Activated T-cell treated with anti-CD3 and anti-CD28 coated beads, Interleukin-2, amount 50 U/mL, for 72 hours (primary cell): ENCODE measurements around the gene ZNF217. TPM values are rescaled to one million over a fixed set of nuclear protein-coding genes. Genes with fewer than 3 reads are reported as not detected.
"Not testable (repeated sequence)": the region's sequence is repeated elsewhere in the genome, so short reads cannot be mapped to it uniquely, and the experiment has no call there.

Experiments used
- ATAC-seq, 2 donors: fragments of 150-1000 bp; cut with Tn5 transposase; replicated peaks in 1 of 2; 2 replicates each; pipeline ENCODE4 v1.10.0; 2021; ENCODE audit warnings: moderate library complexity in 2 of 2, mild to moderate bottlenecking in 1 of 2
- DNase-seq, 2 donors: peaks; one replicate each; pipeline ENCODE4 v3.0.0; 2021 to 2022; ENCODE audit warnings: mixed read lengths in 1 of 2
- H3K27ac Mint-ChIP-seq: one replicate; pipeline ENCODE4 v1.8.0; 2022; ENCODE audit warnings: mild to moderate bottlenecking, moderate library complexity, mixed read lengths
- H3K27me3 Mint-ChIP-seq: one replicate; pipeline ENCODE4 v1.8.0; 2022; ENCODE audit warnings: low read depth, mixed read lengths
- H3K36me3 Mint-ChIP-seq, 2 donors: one replicate each; pipeline ENCODE4 v1.8.0; 2022; ENCODE audit warnings: mixed read lengths in 2 of 2, mild to moderate bottlenecking in 1 of 2; ENCODE audit not compliant: insufficient read depth in 2 of 2
- H3K4me1 Mint-ChIP-seq: one replicate; pipeline ENCODE4 v1.8.0; 2022; ENCODE audit warnings: low read depth, mixed read lengths
- H3K4me3 Mint-ChIP-seq, 2 donors: one replicate each; pipeline ENCODE4 v1.8.0; 2022; ENCODE audit warnings: mild to moderate bottlenecking in 2 of 2, mixed read lengths in 2 of 2, moderate library complexity in 2 of 2
- H3K9me3 Mint-ChIP-seq, 2 donors: one replicate each; pipeline ENCODE4 v1.8.0; 2022; ENCODE audit warnings: mixed read lengths in 2 of 2
- total RNA-seq, 2 donors: library from RNA; stranded (reverse); gene quantifications; one replicate each; pipeline ENCODE4 v1.2.3, GENCODE V29; 2022

The ZNF217 gene
- total RNA-seq = 10 to 100 TPM; 66.4 to 67.2 TPM

DNA sequence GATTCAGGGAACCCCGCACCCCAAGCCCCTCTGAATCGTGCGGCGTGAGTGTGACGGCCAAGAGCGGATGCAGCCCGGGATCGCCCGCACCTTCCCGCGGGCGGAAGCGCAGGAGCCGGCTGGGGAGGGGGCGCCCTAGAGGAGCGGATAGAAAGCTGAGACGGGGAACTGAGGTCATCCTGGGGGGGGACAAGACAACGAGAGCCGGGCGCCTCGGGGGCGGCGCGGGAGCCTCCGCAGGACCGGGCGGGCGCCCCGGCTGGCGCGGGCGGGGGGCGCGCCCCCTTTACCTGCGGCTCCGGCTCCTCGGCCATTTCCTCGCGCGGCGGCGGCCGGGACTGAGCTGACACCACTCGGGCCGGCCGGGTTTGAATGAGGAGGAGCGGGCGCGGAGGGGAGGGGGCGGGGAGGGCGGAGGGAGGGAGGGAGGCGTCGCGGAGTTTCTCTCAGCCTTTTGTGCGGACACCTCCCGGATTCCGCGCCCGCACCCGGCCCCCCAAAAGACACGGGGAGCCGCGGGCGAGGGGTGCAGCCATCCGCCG lies at the start of gene ZNF217:
TSS of gene ZNF217 (minus strand) at position 374 of the 542 bp plus-strand sequence. CDS start 11,013 bp downstream, outside the sequence.
- Mint-ChIP-seq H3K4me1 (peaks cover 64% of the 10 kb centered on the region), H3K27ac (peak within 1 kb of the TSS; percentile 96), H3K4me3 (peak within 1 kb of the TSS; percentile 90 to 92)
- ATAC-seq (peak; percentile 54), DNase-seq (peak; percentile 85 to 86)
- not testable (repeated sequence) for H3K9me3 Mint-ChIP-seq, H3K36me3 Mint-ChIP-seq, H3K27me3 Mint-ChIP-seq

DNA sequence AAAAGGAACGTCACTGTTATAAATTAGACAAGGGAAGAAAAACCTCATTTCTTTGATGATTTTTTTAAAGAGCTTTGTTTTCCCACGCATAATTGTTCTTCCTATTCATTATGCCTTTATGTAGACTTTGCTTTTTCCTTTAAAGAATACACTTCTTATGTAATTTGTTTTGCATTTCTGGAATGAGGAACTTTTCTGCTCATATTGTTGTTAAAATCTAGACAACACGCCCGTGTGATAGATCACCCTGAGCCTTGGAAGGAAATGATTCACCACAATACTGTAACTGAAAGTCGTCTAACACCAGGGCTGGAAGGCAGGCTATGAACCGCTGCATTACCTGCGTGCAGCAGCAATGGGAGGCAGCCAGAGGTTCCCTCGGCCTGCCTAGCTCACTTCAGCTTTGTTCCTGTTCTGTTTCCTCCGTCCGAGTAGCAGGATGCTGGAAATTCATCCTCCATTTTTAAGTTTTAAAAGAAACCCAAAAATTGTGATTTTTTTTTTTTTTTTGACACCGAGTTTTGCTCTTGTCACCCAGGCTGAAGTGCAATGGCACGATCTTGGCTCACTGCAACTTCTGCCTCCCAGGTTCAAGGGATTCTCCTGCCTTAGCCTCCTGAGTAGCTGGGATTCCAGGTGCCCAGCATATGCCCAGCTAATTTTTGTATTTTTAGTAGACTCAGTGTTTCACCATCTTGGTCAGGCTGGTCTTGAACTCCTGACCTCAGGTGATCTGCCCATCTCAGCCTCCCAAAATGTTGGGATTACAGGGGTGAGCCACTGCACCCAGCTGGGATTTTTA lies 49.6 kb upstream of the ZNF217 start:
- Mint-ChIP-seq H3K9me3 (no peaks in the 10 kb centered on the region), H3K27ac (peak overlapping the region; percentile 89), H3K36me3 (no peaks in the 10 kb centered on the region), H3K4me1 (peaks cover 36% of the 10 kb centered on the region), H3K27me3 (no peaks in the 10 kb centered on the region), H3K4me3 (peak overlapping the region; percentile 67 to 89)
- ATAC-seq (peak; percentile 99), DNase-seq (peak; percentile 58 to 73)

DNA sequence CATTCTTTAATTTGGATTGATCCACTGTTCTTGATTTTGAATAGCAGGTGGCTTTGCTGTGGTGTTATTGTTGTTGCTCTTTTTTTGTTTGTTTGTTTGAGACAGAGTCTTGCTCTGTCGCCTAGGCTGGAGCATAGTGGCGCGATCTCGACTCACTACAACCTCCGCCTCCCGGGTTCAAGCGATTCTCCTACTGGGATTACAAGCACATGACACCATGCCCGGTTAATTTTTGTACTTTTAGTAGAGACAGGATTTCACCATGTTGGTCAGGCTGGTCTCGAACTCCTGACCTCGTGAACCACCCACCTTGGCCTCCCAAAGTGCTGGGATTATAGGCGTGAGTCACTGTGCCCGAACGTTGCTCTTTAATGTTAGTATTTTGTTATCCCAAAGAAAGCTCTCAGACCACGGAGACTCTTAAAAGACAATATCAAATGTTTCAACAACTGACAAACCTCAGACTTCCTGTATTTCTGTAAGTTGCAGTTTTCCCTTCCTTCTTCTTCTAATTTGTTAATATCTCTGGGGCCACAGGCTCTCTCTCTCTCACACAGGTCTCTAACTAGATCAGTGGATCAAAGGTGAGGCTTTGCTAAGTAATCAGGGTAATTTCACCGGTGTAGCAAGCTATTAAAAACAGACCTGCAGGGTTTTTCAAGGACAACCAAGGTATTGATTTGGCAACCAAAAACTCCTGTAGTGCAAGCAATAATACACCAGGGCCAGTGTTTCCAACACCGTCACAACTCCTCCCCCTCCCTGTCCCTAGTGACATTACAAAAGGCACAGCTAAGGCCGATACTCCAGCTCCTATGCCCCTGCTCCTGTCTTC lies 48.8 kb upstream of the ZNF217 start:
- no peaks in the 10 kb centered on the region for H3K36me3 Mint-ChIP-seq
- peak overlapping the region; percentile 67 to 89 for H3K4me3 Mint-ChIP-seq
- H3K9me3 Mint-ChIP-seq = no peaks in the 10 kb centered on the region
- peak overlapping the region; percentile 89 for H3K27ac Mint-ChIP-seq
- ATAC-seq (peak; percentile 79 to 82), DNase-seq (peak; percentile 32 to 47)
- H3K27me3 Mint-ChIP-seq = no peaks in the 10 kb centered on the region
- peaks cover 41% of the 10 kb centered on the region for H3K4me1 Mint-ChIP-seq

DNA sequence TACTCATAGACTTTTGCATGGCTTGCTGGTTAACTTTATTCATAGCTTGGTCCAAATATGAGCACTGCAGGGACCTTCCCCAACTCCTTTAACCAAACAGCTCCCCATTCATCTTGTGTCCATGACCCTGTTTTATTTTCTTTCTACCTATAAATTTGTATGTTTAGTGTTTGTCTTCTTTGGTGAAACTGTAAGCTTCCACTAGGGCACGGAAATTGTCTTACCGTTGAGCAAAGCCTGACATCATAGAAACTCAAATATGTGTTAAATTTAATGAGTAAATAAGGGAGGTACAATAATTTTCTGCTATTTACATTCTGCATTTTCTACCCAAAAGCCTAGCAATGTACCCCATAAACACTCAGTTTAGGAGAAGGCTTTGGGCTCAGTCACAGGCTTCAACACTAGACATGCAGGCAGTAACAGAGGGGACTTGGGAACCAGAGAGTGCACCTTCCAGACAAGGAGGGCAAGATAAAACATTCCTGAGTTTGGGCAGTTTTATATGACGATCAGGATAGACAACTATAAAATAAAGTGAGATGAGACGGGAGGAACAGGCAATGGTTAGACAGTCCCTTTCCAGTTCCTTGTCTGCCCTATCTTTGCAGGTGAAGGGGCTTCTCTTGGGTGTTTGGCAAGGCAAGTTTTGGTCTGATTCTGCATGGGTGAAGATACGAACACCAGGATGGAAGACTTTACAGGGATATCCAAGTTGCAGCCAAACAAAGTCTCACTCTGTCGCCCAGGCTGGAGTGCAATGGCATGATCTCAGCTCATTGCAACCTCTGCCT lies 46.2 kb upstream of the ZNF217 start:
- H3K4me1 Mint-ChIP-seq = peaks cover 43% of the 10 kb centered on the region
- ATAC-seq (no peak), DNase-seq (no peak)
- H3K4me3 Mint-ChIP-seq = no peak overlapping the region
- H3K9me3 Mint-ChIP-seq = no peaks in the 10 kb centered on the region
- peak overlapping the region; percentile 32 for H3K27ac Mint-ChIP-seq
- no peaks in the 10 kb centered on the region for H3K36me3 Mint-ChIP-seq
- H3K27me3 Mint-ChIP-seq = no peaks in the 10 kb centered on the region

DNA sequence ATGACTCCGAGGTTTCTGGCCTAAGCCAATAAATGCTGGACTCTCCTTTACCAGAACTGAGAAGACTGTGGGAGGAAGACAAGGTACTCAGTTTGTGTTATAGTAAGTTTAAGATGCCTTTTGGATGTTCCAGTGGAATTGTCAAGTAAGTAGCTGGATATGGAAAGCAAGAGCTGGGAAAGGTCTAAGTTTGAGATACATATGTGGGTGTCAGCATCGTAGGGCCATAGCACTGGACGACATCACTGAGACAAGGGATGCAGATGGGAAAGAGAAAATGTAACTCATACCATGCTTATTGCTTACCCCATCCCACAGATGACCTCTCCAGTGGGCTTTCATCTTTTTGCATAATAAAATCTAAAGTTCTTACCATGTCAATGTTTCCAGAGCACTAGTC lies 45.5 kb upstream of the ZNF217 start:
- Mint-ChIP-seq H3K27me3 (no peaks in the 10 kb centered on the region), H3K9me3 (no peaks in the 10 kb centered on the region), H3K36me3 (no peaks in the 10 kb centered on the region), H3K4me1 (peaks cover 38% of the 10 kb centered on the region), H3K4me3 (no peak overlapping the region), H3K27ac (no peak overlapping the region)
- no peak for ATAC-seq
- no peak for DNase-seq

DNA sequence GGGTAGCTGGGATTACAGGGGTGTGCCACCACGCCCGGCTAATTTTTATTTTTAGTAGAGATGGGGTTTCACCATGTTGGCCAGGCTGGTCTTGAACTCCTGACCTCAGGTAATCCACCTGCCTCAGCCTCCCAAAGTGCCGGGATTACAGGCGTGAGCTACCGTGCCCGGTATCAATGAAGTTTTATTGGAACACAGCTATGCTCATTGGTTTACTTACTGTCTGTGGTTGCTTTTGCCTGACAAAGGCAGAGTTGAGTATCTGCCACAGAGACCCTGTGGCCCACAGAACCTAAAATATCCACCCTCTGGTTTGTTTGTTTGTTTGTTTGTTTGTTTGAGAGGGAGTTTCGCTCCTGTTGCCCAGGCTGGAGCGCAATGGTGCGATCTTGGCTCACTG lies 43.7 kb upstream of the ZNF217 start:
- H3K27ac Mint-ChIP-seq, H3K4me3 Mint-ChIP-seq, ATAC-seq, H3K36me3 Mint-ChIP-seq, H3K9me3 Mint-ChIP-seq, DNase-seq, H3K27me3 Mint-ChIP-seq: not testable (repeated sequence)
- H3K4me1 Mint-ChIP-seq = peaks cover 19% of the 10 kb centered on the region

DNA sequence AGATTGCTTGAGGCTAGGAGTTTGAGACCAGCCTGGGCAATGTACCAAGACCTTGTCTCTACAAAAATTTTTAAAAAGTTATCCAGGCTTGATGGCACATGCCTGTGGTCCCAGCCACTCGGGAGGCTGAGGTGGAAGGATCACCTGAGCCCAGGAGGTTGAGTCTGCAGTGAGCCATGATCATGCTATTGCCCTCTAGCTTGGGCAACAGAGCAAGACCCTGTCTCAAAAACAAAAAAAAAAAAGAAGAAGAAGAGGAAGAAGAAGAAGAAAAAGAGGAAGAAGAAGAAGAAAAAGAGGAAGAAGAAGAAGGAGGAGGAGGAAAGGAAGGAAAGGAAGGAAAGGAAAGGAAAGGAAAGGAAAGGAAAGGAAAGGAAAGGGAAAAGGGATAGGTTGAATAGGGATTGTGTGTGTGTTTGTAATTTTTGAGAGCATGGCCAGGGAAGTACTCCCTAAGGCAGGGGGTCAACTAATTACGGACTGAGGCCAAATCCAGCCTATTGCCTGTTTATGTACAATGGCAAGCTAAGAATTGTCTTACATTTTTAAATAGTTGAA lies 43.0 kb upstream of the ZNF217 start:
- Mint-ChIP-seq H3K36me3 (no peaks in the 10 kb centered on the region), H3K27me3 (no peaks in the 10 kb centered on the region), H3K4me3 (no peak overlapping the region), H3K4me1 (peaks cover 16% of the 10 kb centered on the region), H3K9me3 (no peaks in the 10 kb centered on the region), H3K27ac (no peak overlapping the region)
- DNase-seq = no peak
- ATAC-seq = no peak

DNA sequence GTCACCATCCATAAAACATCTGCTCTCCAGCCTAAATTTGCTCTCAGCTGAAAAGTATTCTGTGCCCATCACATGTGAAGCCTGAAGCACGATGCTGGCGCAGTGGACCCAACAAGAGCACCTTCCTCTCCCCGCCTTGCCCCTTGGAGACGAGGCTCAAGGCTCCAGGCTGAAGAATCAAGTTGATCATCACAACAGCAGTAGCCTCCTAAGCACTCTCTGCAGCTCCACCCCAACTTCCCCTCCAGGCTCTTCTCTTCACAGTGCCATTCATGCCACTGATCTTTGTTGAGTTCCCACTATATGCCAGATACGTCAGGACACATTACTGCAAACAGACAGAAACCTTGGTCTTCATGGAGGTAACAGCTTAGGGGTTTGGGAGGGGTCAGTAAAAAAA lies 41.6 kb upstream of the ZNF217 start:
- ATAC-seq (no peak), DNase-seq (no peak)
- no peaks in the 10 kb centered on the region for H3K36me3 Mint-ChIP-seq
- no peak overlapping the region for H3K27ac Mint-ChIP-seq
- no peak overlapping the region for H3K4me3 Mint-ChIP-seq
- peaks cover 16% of the 10 kb centered on the region for H3K4me1 Mint-ChIP-seq
- H3K9me3 Mint-ChIP-seq = no peaks in the 10 kb centered on the region
- no peaks in the 10 kb centered on the region for H3K27me3 Mint-ChIP-seq

DNA sequence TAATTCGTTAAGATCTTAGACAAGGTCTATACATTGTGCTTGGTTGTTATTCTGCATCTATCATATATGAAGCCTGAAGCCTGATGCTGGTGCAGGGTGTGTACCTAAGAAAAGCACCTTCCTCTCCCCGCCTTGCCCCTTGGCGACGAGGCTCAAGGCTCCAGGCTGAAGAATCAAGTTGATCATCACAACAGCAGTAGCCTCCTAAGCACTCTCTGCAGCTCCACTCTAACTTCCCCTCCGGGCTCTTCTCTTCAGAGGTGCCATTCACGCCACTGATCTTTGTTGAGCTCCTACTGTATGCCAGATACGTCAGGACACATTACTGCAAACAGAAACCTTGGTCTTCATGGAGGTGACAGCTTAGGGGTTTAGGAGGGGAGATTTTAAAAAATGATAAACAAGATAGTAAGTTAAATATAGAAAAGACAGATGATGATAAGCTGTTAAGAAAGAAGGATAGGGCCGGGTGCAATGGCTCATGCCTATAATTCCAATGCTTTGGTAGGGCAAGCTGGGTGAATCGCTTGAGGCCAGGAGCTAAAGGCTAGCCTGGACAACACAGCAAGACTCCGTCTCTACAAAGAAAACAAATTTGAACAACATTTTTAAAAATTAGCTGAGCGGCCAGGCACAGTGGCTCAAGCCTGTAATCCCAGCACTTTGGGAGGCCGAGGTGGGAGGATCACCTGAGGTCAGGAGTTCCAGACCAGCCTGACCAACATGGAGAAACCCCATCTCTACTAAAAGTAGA lies 38.4 kb upstream of the ZNF217 start:
- ATAC-seq (no peak), DNase-seq (no peak)
- peaks cover 11% of the 10 kb centered on the region for H3K4me1 Mint-ChIP-seq
- H3K4me3 Mint-ChIP-seq = no peak overlapping the region
- H3K27me3 Mint-ChIP-seq = no peaks in the 10 kb centered on the region
- no peaks in the 10 kb centered on the region for H3K36me3 Mint-ChIP-seq
- H3K27ac Mint-ChIP-seq = no peak overlapping the region
- H3K9me3 Mint-ChIP-seq = no peaks in the 10 kb centered on the region

DNA sequence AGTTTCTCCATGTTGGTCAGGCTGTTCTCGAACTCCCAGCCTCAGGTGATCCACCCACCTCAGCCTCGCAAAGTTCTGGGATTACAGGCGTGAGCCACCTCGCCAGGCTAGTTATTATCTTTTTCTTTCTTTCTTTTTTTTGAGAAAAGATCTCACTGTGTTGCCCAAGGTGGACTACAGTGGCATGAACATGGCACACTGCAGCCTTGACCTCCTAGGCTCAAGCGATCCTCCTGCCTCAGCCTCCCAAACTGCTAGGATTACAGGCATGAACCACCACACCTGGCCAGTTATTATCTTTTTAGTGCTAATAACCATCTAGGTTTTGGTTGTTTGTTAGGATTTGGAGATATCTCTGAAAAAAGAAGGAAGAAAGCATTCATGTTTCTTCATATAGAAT lies 35.8 kb upstream of the ZNF217 start:
- ATAC-seq (no peak), DNase-seq (no peak)
- Mint-ChIP-seq H3K27me3 (no peaks in the 10 kb centered on the region), H3K27ac (no peak overlapping the region), H3K9me3 (no peaks in the 10 kb centered on the region), H3K4me1 (peaks cover 4% of the 10 kb centered on the region), H3K36me3 (no peaks in the 10 kb centered on the region), H3K4me3 (no peak overlapping the region)

DNA sequence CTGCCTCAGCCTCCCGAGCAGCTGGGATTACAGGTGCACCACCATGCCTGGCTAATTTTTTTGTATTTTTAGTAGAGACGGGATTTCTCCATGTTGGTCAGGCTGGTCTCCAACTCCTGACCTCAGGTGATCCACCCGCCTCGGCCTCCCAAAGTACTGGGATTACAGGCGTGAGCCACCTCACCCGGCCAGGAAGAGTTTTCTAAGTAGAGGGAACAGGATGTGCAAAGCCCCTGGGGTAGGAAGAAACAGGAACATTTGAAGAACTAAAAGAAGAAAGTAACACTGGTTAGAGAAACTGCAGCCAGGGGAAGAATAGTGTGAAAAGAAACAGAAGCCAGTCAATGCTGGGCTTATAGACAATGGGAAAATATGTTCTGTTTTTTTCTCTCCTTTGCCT lies 35.1 kb upstream of the ZNF217 start:
- H3K4me1 Mint-ChIP-seq, H3K27ac Mint-ChIP-seq, ATAC-seq, DNase-seq, H3K4me3 Mint-ChIP-seq, H3K36me3 Mint-ChIP-seq, H3K27me3 Mint-ChIP-seq, H3K9me3 Mint-ChIP-seq: not testable (repeated sequence)

DNA sequence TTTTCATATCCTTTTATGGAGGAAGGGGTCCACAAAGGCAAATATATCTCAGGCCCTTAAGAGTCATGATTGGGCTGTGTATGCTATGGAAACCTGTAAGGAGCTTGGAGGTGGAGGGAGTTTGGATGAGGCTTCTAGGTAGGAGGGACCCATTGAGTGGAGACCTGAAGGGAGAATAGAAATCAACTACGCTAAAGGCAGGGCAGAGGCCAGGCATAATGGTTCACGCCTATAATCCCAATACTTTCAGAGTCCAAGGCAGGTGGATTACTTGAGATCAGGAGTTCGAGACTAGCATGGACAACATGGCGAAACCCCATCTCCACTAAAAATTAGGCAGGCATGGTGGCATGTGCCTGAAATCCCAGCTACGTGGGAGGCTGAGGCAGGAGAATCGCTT lies 34.4 kb upstream of the ZNF217 start:
- peaks cover 15% of the 10 kb centered on the region for H3K4me1 Mint-ChIP-seq
- no peaks in the 10 kb centered on the region for H3K27me3 Mint-ChIP-seq
- no peak overlapping the region for H3K4me3 Mint-ChIP-seq
- DNase-seq (no peak), ATAC-seq (no peak)
- H3K9me3 Mint-ChIP-seq = no peaks in the 10 kb centered on the region
- H3K36me3 Mint-ChIP-seq = no peaks in the 10 kb centered on the region
- no peak overlapping the region for H3K27ac Mint-ChIP-seq
